Fibroblast of skin of right quadriceps (primary cell): ENCODE results near the gene ZNF697.
"Not testable (repeated sequence)": the region's sequence is repeated elsewhere in the genome, so short reads cannot be mapped to it uniquely, and the experiment has no call there.

Experiments used
- DNase-seq: peaks from one replicate; pipeline ENCODE4 v3.0.0-alpha.2; 2013

Gene ZNF697

GRCh38 chr1:119631086-119631432, 17.0 kb downstream of the ZNF697 start:
- no peak for DNase-seq

GRCh38 chr1:119626841-119627240, 21.2 kb downstream of the ZNF697 start:
- peak; percentile 69 for DNase-seq

GRCh38 chr1:119626011-119626545, 22.0 kb downstream of the ZNF697 start:
- DNase-seq = no peak

- no peak for DNase-seq
These were observed 24.4 kb downstream of the ZNF697 start for GRCh38 chr1:119623678-119624077.

GRCh38 chr1:119623193-119623515, 24.9 kb downstream of the ZNF697 start:
- DNase-seq = no peak

GRCh38 chr1:119622311-119623192, 25.5 kb downstream of the ZNF697 start:
- DNase-seq = no peak

- no peak for DNase-seq
These were observed 26.4 kb downstream of the ZNF697 start for GRCh38 chr1:119621705-119622104.

- DNase-seq = no peak
These were observed 30.0 kb downstream of the ZNF697 start for GRCh38 chr1:119617751-119618691.

GRCh38 chr1:119616748-119617147, 31.3 kb downstream of the ZNF697 start:
- not testable (repeated sequence) for DNase-seq

GRCh38 chr1:119615100-119615499, 33.0 kb downstream of the ZNF697 start:
- not testable (repeated sequence) for DNase-seq

- peak; percentile 82 for DNase-seq
These were observed 34.0 kb downstream of the ZNF697 start for GRCh38 chr1:119613769-119614720.

- peak; percentile 20 for DNase-seq
These were observed 36.4 kb downstream of the ZNF697 start for GRCh38 chr1:119611701-119612113.

- not testable (repeated sequence) for DNase-seq
These were observed 39.2 kb downstream of the ZNF697 start for GRCh38 chr1:119608816-119609215.

GRCh38 chr1:119607087-119607807, 40.8 kb downstream of the ZNF697 start:
- not testable (repeated sequence) for DNase-seq

GRCh38 chr1:119606394-119606793, 41.7 kb downstream of the ZNF697 start:
- no peak for DNase-seq

GRCh38 chr1:119605686-119606085, 42.4 kb downstream of the ZNF697 start:
- DNase-seq = no peak

GRCh38 chr1:119605080-119605479, 43.0 kb downstream of the ZNF697 start:
- DNase-seq = not testable (repeated sequence)

GRCh38 chr1:119603695-119604094, 44.4 kb downstream of the ZNF697 start:
- DNase-seq = no peak

- not testable (repeated sequence) for DNase-seq
These were observed 44.8 kb downstream of the ZNF697 start for GRCh38 chr1:119603241-119603640.

- DNase-seq = not testable (repeated sequence)
These were observed 45.3 kb downstream of the ZNF697 start for GRCh38 chr1:119602789-119603188.

- no peak for DNase-seq
These were observed 45.9 kb downstream of the ZNF697 start for GRCh38 chr1:119602169-119602568.

GRCh38 chr1:119600976-119601375, 47.1 kb downstream of the ZNF697 start:
- no peak for DNase-seq
